ENCODE data around the gene HIVEP2. TPM values are rescaled to one million over a fixed set of nuclear protein-coding genes. Genes with fewer than 3 reads are reported as not detected.

The HIVEP2 gene
- total and polyA plus RNA-seq, 4 experiments from 2014 or later = 5.0 to 92.7 (median 56.7) TPM

GRCh38 chr6:142860498-142860897, 84.5 kb downstream of the HIVEP2 start:
- H3K36me3 Mint-ChIP-seq = peaks cover 0 to 8% of the 10 kb centered on the region in 2 donors
- Histone ChIP-seq H3K4me3 (ENCODE audit: low read length in 2 of 2) (no peak overlapping the region), H3K27me3 (ENCODE audit: insufficient read depth, low read length) (no peaks in the 10 kb centered on the region), H3K4me1 (ENCODE audit: insufficient read depth, low read length) (peaks cover 89% of the 10 kb centered on the region), H3K27ac (ENCODE audit: low read depth, low read length) (peak overlapping the region; percentile 47), H3K9me3 (ENCODE audit: control insufficient read depth in 1 of 2, low read length in 2 of 2) (no peaks in the 10 kb centered on the region), H3K36me3 (ENCODE audit: insufficient read depth, low read length) (no peaks in the 10 kb centered on the region)
- intact Hi-C loops (cut with micrococcal nuclease) = no loop called here
- peaks cover 63 to 82% (median 73%) of the 10 kb centered on the region in 4 donors for H3K4me1 Mint-ChIP-seq
- ChIA-PET POLR2A (ENCODE audit: partially characterized antibody) (interaction anchor here (0.7 to 11.2 kb wide), 11 partner anchors 7 to 83 kb away, joined by 3 to 145 read pairs (median 5); partner anchors contain the start of gene HIVEP2), CTCF (ENCODE audit: partially characterized antibody) (interaction anchor here (1.3 to 2.7 kb wide), 4 partner anchors 21 to 167 kb away, joined by 3 to 8 read pairs (median 4); no protein-coding TSS in a partner anchor)
- no peaks in the 10 kb centered on the region for H3K27me3 Mint-ChIP-seq
- peak overlapping the region; percentile 68 to 96 (median 86) for H3K27ac Mint-ChIP-seq
- peak in 1 of 5 donors; percentile 30 for DNase-seq
- H3K9me3 Mint-ChIP-seq = no peaks in the 10 kb centered on the region
- peak overlapping the region in 6 of 8 donors; percentile 5 to 69 (median 54) for H3K4me3 Mint-ChIP-seq

GRCh38 chr6:142857796-142858555, 87.0 kb downstream of the HIVEP2 start:
- H3K4me1 Mint-ChIP-seq = peaks cover 70 to 88% (median 80%) of the 10 kb centered on the region in 4 donors
- no peaks in the 10 kb centered on the region for H3K36me3 ChIP-seq (ENCODE audit: insufficient read depth, low read length)
- peaks cover 0 to 11% of the 10 kb centered on the region in 2 donors for H3K36me3 Mint-ChIP-seq
- no peaks in the 10 kb centered on the region for H3K27me3 ChIP-seq (ENCODE audit: insufficient read depth, low read length)
- POLR2A ChIA-PET (ENCODE audit: partially characterized antibody) = interaction anchor here (0.5 to 11.2 kb wide), 24 partner anchors 10 to 141 kb away, joined by 3 to 409 read pairs (median 4); partner anchors contain the start of gene HIVEP2
- peak in 2 of 5 donors; percentile 41 to 72 for DNase-seq
- CTCF ChIA-PET (ENCODE audit: partially characterized antibody) = interaction anchor here (1.0 to 2.7 kb wide), 9 partner anchors 8 to 165 kb away, joined by 3 to 11 read pairs (median 4); no protein-coding TSS in a partner anchor
- H3K27me3 Mint-ChIP-seq = no peaks in the 10 kb centered on the region
- no peaks in the 10 kb centered on the region for H3K9me3 Mint-ChIP-seq
- H3K4me3 Mint-ChIP-seq = peak overlapping the region; percentile 81 to 94 (median 86)
- intact Hi-C loops (cut with micrococcal nuclease) = loop anchor here (1.0 to 5.0 kb wide), 8 partner anchors 13 to 86 kb away; no protein-coding TSS in a partner anchor
- H3K4me1 ChIP-seq (ENCODE audit: insufficient read depth, low read length) = peaks cover 89% of the 10 kb centered on the region
- H3K9me3 ChIP-seq (ENCODE audit: control insufficient read depth in 1 of 2, low read length in 2 of 2) = no peaks in the 10 kb centered on the region
- H3K4me3 ChIP-seq (ENCODE audit: low read length in 2 of 2) = peak overlapping the region; percentile 32 to 51
- peak overlapping the region; percentile 91 to 98 (median 95) for H3K27ac Mint-ChIP-seq
- peak overlapping the region; percentile 81 for H3K27ac ChIP-seq (ENCODE audit: low read depth, low read length)

- Mint-ChIP-seq H3K36me3 (peaks cover 0 to 11% of the 10 kb centered on the region in 2 donors), H3K4me1 (peaks cover 75 to 95% (median 86%) of the 10 kb centered on the region in 4 donors), H3K27me3 (no peaks in the 10 kb centered on the region), H3K9me3 (no peaks in the 10 kb centered on the region), H3K27ac (peak overlapping the region; percentile 91 to 98 (median 95)), H3K4me3 (peak overlapping the region; percentile 81 to 94 (median 86))
- Histone ChIP-seq H3K4me1 (ENCODE audit: insufficient read depth, low read length) (peaks cover 96% of the 10 kb centered on the region), H3K27me3 (ENCODE audit: insufficient read depth, low read length) (no peaks in the 10 kb centered on the region), H3K9me3 (ENCODE audit: control insufficient read depth in 1 of 2, low read length in 2 of 2) (no peaks in the 10 kb centered on the region), H3K4me3 (ENCODE audit: low read length in 2 of 2) (peak overlapping the region; percentile 32 to 51), H3K36me3 (ENCODE audit: insufficient read depth, low read length) (no peaks in the 10 kb centered on the region), H3K27ac (ENCODE audit: low read depth, low read length) (peak overlapping the region; percentile 81)
- POLR2A ChIA-PET (ENCODE audit: partially characterized antibody) = interaction anchor here (0.6 to 11.2 kb wide), 28 partner anchors 10 to 680 kb away, joined by 3 to 409 read pairs (median 4); partner anchors contain the start of gene HIVEP2
- peak; percentile 55 to 66 (median 61) for DNase-seq
- CTCF ChIA-PET (ENCODE audit: partially characterized antibody) = interaction anchor here (0.7 to 2.6 kb wide), 11 partner anchors 9 to 164 kb away, joined by 3 to 11 read pairs (median 4); no protein-coding TSS in a partner anchor
- intact Hi-C loops (cut with micrococcal nuclease) = loop anchor here (1.0 to 5.0 kb wide), 8 partner anchors 12 to 87 kb away; no protein-coding TSS in a partner anchor
Measured at GRCh38 chr6:142857233-142857761, 87.7 kb downstream of the HIVEP2 start.

DNA sequence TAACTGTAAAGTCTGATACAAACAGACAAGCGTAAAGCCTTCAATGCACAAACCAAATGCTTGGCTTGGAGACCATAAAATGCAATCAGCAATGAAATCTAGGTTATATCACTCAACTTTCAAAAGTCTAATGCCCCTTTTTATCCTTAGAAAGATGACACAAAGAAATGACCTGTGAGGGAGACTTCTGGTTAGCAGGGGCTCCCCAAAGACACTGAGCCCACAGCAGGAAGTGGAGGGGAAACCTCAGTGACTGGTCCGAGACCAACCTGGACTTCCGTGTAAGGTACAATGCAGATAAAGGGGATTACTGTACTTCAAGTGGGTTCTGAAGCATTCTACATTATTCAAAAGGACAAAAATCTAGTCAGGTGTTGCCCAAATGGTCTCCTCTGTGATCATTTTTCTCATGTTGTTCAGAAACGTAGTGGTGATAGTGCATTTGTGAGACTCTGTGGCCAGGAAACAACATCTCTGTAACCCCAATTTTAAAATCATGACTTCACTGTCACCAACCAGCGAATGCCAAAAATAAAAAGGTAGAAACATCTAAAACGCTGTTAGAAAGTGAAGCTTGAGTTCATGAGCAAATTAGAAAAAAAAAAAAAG, 88.2 kb downstream of the HIVEP2 start:
- CTCF ChIA-PET (ENCODE audit: partially characterized antibody) = interaction anchor here (0.7 to 2.6 kb wide), 12 partner anchors 8 to 163 kb away, joined by 3 to 11 read pairs (median 4); no protein-coding TSS in a partner anchor
- DNase-seq = peak in 2 of 5 donors; percentile 69 to 81
- Mint-ChIP-seq H3K4me3 (peak overlapping the region; percentile 81 to 94 (median 86)), H3K9me3 (no peaks in the 10 kb centered on the region), H3K4me1 (peaks cover 77 to 95% (median 89%) of the 10 kb centered on the region in 4 donors), H3K27ac (peak overlapping the region; percentile 91 to 98 (median 95)), H3K36me3 (peaks cover 0 to 11% of the 10 kb centered on the region in 2 donors), H3K27me3 (no peaks in the 10 kb centered on the region)
- Histone ChIP-seq H3K27ac (ENCODE audit: low read depth, low read length) (peak overlapping the region; percentile 81), H3K36me3 (ENCODE audit: insufficient read depth, low read length) (no peaks in the 10 kb centered on the region), H3K4me1 (ENCODE audit: insufficient read depth, low read length) (peaks cover 97% of the 10 kb centered on the region), H3K9me3 (ENCODE audit: control insufficient read depth in 1 of 2, low read length in 2 of 2) (no peaks in the 10 kb centered on the region), H3K27me3 (ENCODE audit: insufficient read depth, low read length) (no peaks in the 10 kb centered on the region), H3K4me3 (ENCODE audit: low read length in 2 of 2) (peak overlapping the region; percentile 32 to 51)
- intact Hi-C loops (cut with micrococcal nuclease) = loop anchor here (1.0 to 5.0 kb wide), 8 partner anchors 11 to 88 kb away; no protein-coding TSS in a partner anchor
- POLR2A ChIA-PET (ENCODE audit: partially characterized antibody) = interaction anchor here (0.6 to 11.2 kb wide), 30 partner anchors 8 to 681 kb away, joined by 3 to 409 read pairs (median 4); partner anchors contain the start of gene HIVEP2

GRCh38 chr6:142855893-142856623, 88.9 kb downstream of the HIVEP2 start:
- ChIA-PET POLR2A (ENCODE audit: partially characterized antibody) (interaction anchor here (0.6 to 11.2 kb wide), 17 partner anchors 9 to 595 kb away, joined by 3 to 409 read pairs (median 12); partner anchors contain the start of genes ADAT2, HIVEP2 and PEX3), CTCF (ENCODE audit: partially characterized antibody) (interaction anchor here (1.3 to 2.6 kb wide), 9 partner anchors 8 to 107 kb away, joined by 3 to 11 read pairs (median 4); no protein-coding TSS in a partner anchor)
- Mint-ChIP-seq H3K27me3 (no peaks in the 10 kb centered on the region), H3K36me3 (peaks cover 0 to 11% of the 10 kb centered on the region in 2 donors), H3K9me3 (no peaks in the 10 kb centered on the region), H3K4me1 (peaks cover 77 to 95% (median 90%) of the 10 kb centered on the region in 4 donors), H3K4me3 (peak overlapping the region; percentile 81 to 94 (median 86)), H3K27ac (peak overlapping the region; percentile 91 to 98 (median 95))
- no peaks in the 10 kb centered on the region for H3K27me3 ChIP-seq (ENCODE audit: insufficient read depth, low read length)
- H3K36me3 ChIP-seq (ENCODE audit: insufficient read depth, low read length) = no peaks in the 10 kb centered on the region
- intact Hi-C loops (cut with micrococcal nuclease) = loop anchor here (2.0 to 5.0 kb wide), 4 partner anchors 34 to 71 kb away; no protein-coding TSS in a partner anchor
- peak overlapping the region; percentile 32 to 51 for H3K4me3 ChIP-seq (ENCODE audit: low read length in 2 of 2)
- DNase-seq = peak in 4 of 5 donors; percentile 47 to 66 (median 56)
- no peaks in the 10 kb centered on the region for H3K9me3 ChIP-seq (ENCODE audit: control insufficient read depth in 1 of 2, low read length in 2 of 2)
- H3K27ac ChIP-seq (ENCODE audit: low read depth, low read length) = peak overlapping the region; percentile 81
- H3K4me1 ChIP-seq (ENCODE audit: insufficient read depth, low read length) = peaks cover 97% of the 10 kb centered on the region
